ENCODE data around the gene KLF1. TPM values are rescaled to one million over a fixed set of nuclear protein-coding genes. Genes with fewer than 3 reads are reported as not detected.

KLF1 gene
- total RNA-seq, 4 donors from 2014 or later: 0.69 TPM; not detected in 3

- no peak for ATAC-seq (ENCODE audit: low FRiP score)
- no peak for TF ChIP-seq CTCF (IDR thresholded peaks at IDR 0.05)
- no peak for DNase-seq (ENCODE audit: low spot score)
Observed at GRCh38 chr19:12842511-12842910, 44.5 kb downstream of the KLF1 start.

GRCh38 chr19:12841094-12841493 lies 45.9 kb downstream of the KLF1 start:
- ATAC-seq (ENCODE audit: low FRiP score) (no peak), DNase-seq (ENCODE audit: low spot score) (no peak)
- no peak for TF ChIP-seq CTCF (IDR thresholded peaks at IDR 0.05)

- DNase-seq (ENCODE audit: low spot score) (peak; percentile 47), ATAC-seq (ENCODE audit: low FRiP score) (peak; percentile 11)
- TF ChIP-seq CTCF (IDR thresholded peaks at IDR 0.05): no peak
Observed at GRCh38 chr19:12840091-12841079, 46.6 kb downstream of the KLF1 start.

GRCh38 chr19:12838886-12839756 lies 47.9 kb downstream of the KLF1 start:
- TF ChIP-seq CTCF (IDR thresholded peaks at IDR 0.05): no peak
- DNase-seq (ENCODE audit: low spot score) (no peak), ATAC-seq (ENCODE audit: low FRiP score) (no peak)

- TF ChIP-seq CTCF (IDR thresholded peaks at IDR 0.05): peak in 1 of 3 donors; percentile 2
- ATAC-seq (ENCODE audit: low FRiP score): no peak
- DNase-seq (ENCODE audit: low spot score): no peak
Observed at GRCh38 chr19:12838182-12838885, 48.7 kb downstream of the KLF1 start, which contains the start of gene MAST1. Gene MAST1 (plus strand): TSS chr19:12838515. CDS start chr19:12838573, 58 bp downstream.

GRCh38 chr19:12837225-12837624 lies 49.8 kb downstream of the KLF1 start:
- no peak for TF ChIP-seq CTCF (IDR thresholded peaks at IDR 0.05)
- ATAC-seq (ENCODE audit: low FRiP score): no peak

More at GRCh38 chr19:12837225-12837624, 49.8 kb downstream of the KLF1 start:
- no peak for DNase-seq (ENCODE audit: low spot score)
